Measurements from ENCODE around the gene USP20. TPM values are rescaled to one million over a fixed set of nuclear protein-coding genes. Genes with fewer than 3 reads are reported as not detected.

Gene USP20
- total and polyA plus RNA-seq, 2 experiments from 2014 or later, result 32.7 to 47.3 TPM

GRCh38 chr9:129868023-129868871, 33.0 kb downstream of the USP20 start:
- DNase-seq (ENCODE audit: low read depth in 1 of 2, low spot score in 1 of 2), result no peak
- TF ChIP-seq, protein P1, sequence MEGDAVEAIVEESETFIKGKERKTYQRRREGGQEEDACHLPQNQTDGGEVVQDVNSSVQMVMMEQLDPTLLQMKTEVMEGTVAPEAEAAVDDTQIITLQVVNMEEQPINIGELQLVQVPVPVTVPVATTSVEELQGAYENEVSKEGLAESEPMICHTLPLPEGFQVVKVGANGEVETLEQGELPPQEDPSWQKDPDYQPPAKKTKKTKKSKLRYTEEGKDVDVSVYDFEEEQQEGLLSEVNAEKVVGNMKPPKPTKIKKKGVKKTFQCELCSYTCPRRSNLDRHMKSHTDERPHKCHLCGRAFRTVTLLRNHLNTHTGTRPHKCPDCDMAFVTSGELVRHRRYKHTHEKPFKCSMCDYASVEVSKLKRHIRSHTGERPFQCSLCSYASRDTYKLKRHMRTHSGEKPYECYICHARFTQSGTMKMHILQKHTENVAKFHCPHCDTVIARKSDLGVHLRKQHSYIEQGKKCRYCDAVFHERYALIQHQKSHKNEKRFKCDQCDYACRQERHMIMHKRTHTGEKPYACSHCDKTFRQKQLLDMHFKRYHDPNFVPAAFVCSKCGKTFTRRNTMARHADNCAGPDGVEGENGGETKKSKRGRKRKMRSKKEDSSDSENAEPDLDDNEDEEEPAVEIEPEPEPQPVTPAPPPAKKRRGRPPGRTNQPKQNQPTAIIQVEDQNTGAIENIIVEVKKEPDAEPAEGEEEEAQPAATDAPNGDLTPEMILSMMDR (IDR thresholded peaks at IDR 0.05; ENCODE audit: low read depth, low read length), result no peak
- no peak overlapping the region for H3K27ac ChIP-seq
- no peaks in the 10 kb centered on the region for H3K9me3 ChIP-seq (ENCODE audit: low read depth)
- H3K27me3 ChIP-seq, result no peaks in the 10 kb centered on the region
- no peaks in the 10 kb centered on the region for H3K4me1 ChIP-seq (ENCODE audit: low read depth)
- peaks cover 4% of the 10 kb centered on the region for H3K36me3 ChIP-seq
- no peak overlapping the region for H3K4me3 ChIP-seq

DNA sequence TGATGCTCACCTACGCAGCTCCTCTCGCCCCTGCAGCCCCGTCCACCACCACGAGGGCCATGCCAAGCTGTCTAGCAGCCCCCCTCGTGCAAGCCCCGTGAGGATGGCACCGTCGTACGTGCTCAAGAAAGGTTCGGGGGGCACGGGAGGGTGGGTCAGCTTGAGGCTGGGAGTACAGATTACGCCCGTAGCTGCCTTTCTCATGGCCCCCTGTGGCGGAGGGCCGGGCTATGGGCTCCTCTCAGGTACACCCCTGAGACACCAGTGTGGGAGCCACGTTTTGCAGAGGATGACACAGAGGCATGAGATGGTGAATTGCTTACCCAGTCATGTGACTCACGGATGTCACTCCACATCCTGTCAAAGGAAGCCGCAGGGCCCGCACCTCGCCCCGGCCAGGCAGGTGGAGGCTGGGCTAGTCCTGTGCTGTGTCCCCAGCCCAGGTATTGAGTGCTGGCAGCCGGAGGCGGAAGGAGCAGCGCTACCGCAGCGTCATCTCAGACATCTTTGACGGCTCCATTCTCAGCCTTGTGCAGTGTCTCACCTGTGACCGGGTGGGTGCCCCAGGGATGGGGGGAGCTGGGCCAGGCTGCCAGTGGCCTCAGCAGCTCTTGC, 33.7 kb downstream of the USP20 start:
- TF ChIP-seq, protein P1 (IDR thresholded peaks at IDR 0.05; ENCODE audit: low read depth, low read length), result no peak
- Histone ChIP-seq H3K9me3 (ENCODE audit: low read depth) (no peaks in the 10 kb centered on the region), H3K27me3 (no peaks in the 10 kb centered on the region), H3K27ac (no peak overlapping the region), H3K36me3 (peaks cover 7% of the 10 kb centered on the region), H3K4me1 (ENCODE audit: low read depth) (no peaks in the 10 kb centered on the region), H3K4me3 (no peak overlapping the region)
- DNase-seq (ENCODE audit: low read depth in 1 of 2, low spot score in 1 of 2), result no peak

- Histone ChIP-seq H3K27me3 (no peaks in the 10 kb centered on the region), H3K4me1 (ENCODE audit: low read depth) (no peaks in the 10 kb centered on the region), H3K36me3 (peaks cover 7% of the 10 kb centered on the region), H3K9me3 (ENCODE audit: low read depth) (no peaks in the 10 kb centered on the region), H3K27ac (no peak overlapping the region), H3K4me3 (no peak overlapping the region)
- DNase-seq (ENCODE audit: low read depth in 1 of 2, low spot score in 1 of 2), result no peak
- TF ChIP-seq, protein P1 (IDR thresholded peaks at IDR 0.05; ENCODE audit: low read depth, low read length), result no peak
Observed at GRCh38 chr9:129869585-129870501, 34.6 kb downstream of the USP20 start.

DNA sequence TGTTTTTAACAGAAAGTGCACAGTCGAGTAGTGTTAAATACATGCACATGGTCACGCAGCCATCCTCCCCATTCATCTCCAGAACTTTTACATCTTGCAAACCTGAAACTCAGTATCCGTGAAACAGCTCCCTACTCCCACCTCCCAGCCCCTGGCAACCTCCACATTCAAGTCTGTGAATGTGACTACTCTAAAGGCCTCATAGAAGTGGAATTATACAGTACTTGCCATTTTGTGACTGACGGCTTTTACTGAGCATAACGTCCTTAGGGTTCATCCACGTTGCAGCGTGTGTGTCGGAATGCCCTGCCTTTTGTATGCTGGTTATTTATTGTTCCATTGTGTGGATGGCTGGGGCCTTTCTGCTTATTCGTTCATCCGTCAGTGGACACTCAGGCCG, 35.8 kb downstream of the USP20 start:
- no peaks in the 10 kb centered on the region for H3K27me3 ChIP-seq
- DNase-seq (ENCODE audit: low read depth in 1 of 2, low spot score in 1 of 2), result no peak
- TF ChIP-seq, protein P1 (IDR thresholded peaks at IDR 0.05; ENCODE audit: low read depth, low read length), result no peak
- H3K9me3 ChIP-seq (ENCODE audit: low read depth), result no peaks in the 10 kb centered on the region
- peaks cover 7% of the 10 kb centered on the region for H3K36me3 ChIP-seq
- H3K27ac ChIP-seq, result no peak overlapping the region
- no peaks in the 10 kb centered on the region for H3K4me1 ChIP-seq (ENCODE audit: low read depth)
- H3K4me3 ChIP-seq, result no peak overlapping the region

- no peaks in the 10 kb centered on the region for H3K9me3 ChIP-seq (ENCODE audit: low read depth)
- DNase-seq (ENCODE audit: low read depth in 1 of 2, low spot score in 1 of 2), result no peak
Observed at GRCh38 chr9:129873563-129874190, 38.4 kb downstream of the USP20 start.

More at GRCh38 chr9:129873563-129874190, 38.4 kb downstream of the USP20 start:
- Histone ChIP-seq H3K36me3 (peaks cover 7% of the 10 kb centered on the region), H3K27me3 (no peaks in the 10 kb centered on the region), H3K4me3 (no peak overlapping the region), H3K4me1 (ENCODE audit: low read depth) (no peaks in the 10 kb centered on the region), H3K27ac (no peak overlapping the region)
- TF ChIP-seq, protein P1 (IDR thresholded peaks at IDR 0.05; ENCODE audit: low read depth, low read length), result no peak

All from cardiac muscle cell (in vitro differentiated cells and primary cell).